DND-41 (cell line): ENCODE data around the gene COQ7.

Experiments
- CTCF ChIP-seq: IDR thresholded peaks from 2 replicates; pipeline ENCODE4 v1.5.1; 2012; ENCODE audit warnings: borderline replicate concordance, low read length, moderate library complexity, mild to moderate bottlenecking; ENCODE audit not compliant: poor library complexity, severe bottlenecking; ENCODE audit errors: extremely low read depth
- EZH2 ChIP-seq: IDR thresholded peaks from 3 replicates; pipeline ENCODE4 v1.6.1; 2012; ENCODE audit warnings: borderline replicate concordance, low read depth, mild to moderate bottlenecking, moderate library complexity, low read length, inconsistent platforms; ENCODE audit not compliant: severe bottlenecking

GRCh38 chr16:19094542-19095365 is 27.3 kb downstream of the COQ7 start:
- TF ChIP-seq CTCF (no peak), EZH2 (no peak)
